Smooth muscle cell of the pulmonary artery (primary cell): ENCODE measurements around the gene B3GNT9. TPM values are rescaled to one million over a fixed set of nuclear protein-coding genes. Genes with fewer than 3 reads are reported as not detected.

ENCODE experiments used
- total RNA-seq: library from RNA; depleted of rRNA; stranded (reverse); fragments of >200 nt; gene quantifications from 2 replicates; pipeline ENCODE4 v1.2.3, GENCODE V29; 2014

Gene B3GNT9
- total RNA-seq = 47.2 and 55.1 TPM in 2 replicates

GRCh38 chr16:67150833-67151396 lies at the start of gene B3GNT9:
Gene B3GNT9 (minus strand): TSS chr16:67150998. CDS start chr16:67150485, 513 bp downstream.

GRCh38 chr16:67199011-67199807 lies 48.4 kb upstream of the B3GNT9 start, which contains the start of gene ELMO3:
Gene ELMO3 (plus strand): TSS chr16:67199131. CDS start chr16:67199327, 196 bp downstream.

GRCh38 chr16:67191995-67192681 lies 41.3 kb upstream of the B3GNT9 start, which contains the start of gene E2F4:
Gene E2F4 (plus strand): TSS chr16:67192155. CDS start chr16:67192228, 73 bp downstream.

GRCh38 chr16:67190041-67190440 lies 39.2 kb upstream of the B3GNT9 start, which contains the start of gene EXOC3L1:
Gene EXOC3L1 (minus strand): TSS chr16:67190136. CDS start chr16:67189676, 460 bp downstream.

GRCh38 chr16:67183627-67184452 lies 33.0 kb upstream of the B3GNT9 start, which contains the start of gene MATCAP1:
Gene MATCAP1 (minus strand): TSS chr16:67183963. CDS start chr16:67180610, 3,353 bp downstream.

GRCh38 chr16:67170168-67170948 lies 19.6 kb upstream of the B3GNT9 start, which contains the start of gene NOL3:
Gene NOL3 (plus strand): TSS chr16:67170538.

GRCh38 chr16:67164599-67165061 lies 13.8 kb upstream of the B3GNT9 start, which contains the start of gene HSF4:
Gene HSF4 (plus strand): TSS chr16:67164745. CDS start chr16:67164812, 67 bp downstream.

GRCh38 chr16:67109407-67110135 lies 41.2 kb downstream of the B3GNT9 start, which contains the start of gene PHAF1:
Gene PHAF1 (plus strand): TSS chr16:67109941. CDS start chr16:67110176, 235 bp downstream.

Other genes starting within 250 kb of the B3GNT9 start
- not detected in 2 replicates for gene CDH16, start 232.1 kb downstream of the B3GNT9 start, total RNA-seq
- gene RRAD, start 225.5 kb downstream of the B3GNT9 start, total RNA-seq = 14.9 and 36.8 TPM in 2 replicates
- gene CIAO2B, start 216.6 kb downstream of the B3GNT9 start, total RNA-seq = 125 and 137 TPM in 2 replicates
- 31.9 and 35.9 TPM in 2 replicates for gene CES2, start 215.5 kb downstream of the B3GNT9 start, total RNA-seq
- gene CES3, start 189.7 kb downstream of the B3GNT9 start, total RNA-seq = 0.39 and 1.2 TPM in 2 replicates
- 0.99 and 1.8 TPM in 2 replicates for gene CES4A, start 162.4 kb downstream of the B3GNT9 start, total RNA-seq
- 57.0 and 57.7 TPM in 2 replicates for gene CBFB, start 121.8 kb downstream of the B3GNT9 start, total RNA-seq
- 20.0 and 22.0 TPM in 2 replicates for gene PHAF1, start 41.1 kb downstream of the B3GNT9 start, total RNA-seq
- 18.2 and 18.9 TPM in 2 replicates for gene TRADD, start 8.9 kb upstream of the B3GNT9 start, total RNA-seq
- gene FBXL8, start 9.0 kb upstream of the B3GNT9 start, total RNA-seq = 11.9 and 12.8 TPM in 2 replicates
- gene HSF4, start 13.7 kb upstream of the B3GNT9 start, total RNA-seq = 12.1 and 23.0 TPM in 2 replicates
- 42.4 and 43.0 TPM in 2 replicates for gene NOL3, start 19.5 kb upstream of the B3GNT9 start, total RNA-seq
- 16.9 and 20.5 TPM in 2 replicates for gene MATCAP1, start 33.0 kb upstream of the B3GNT9 start, total RNA-seq
- 0.13 TPM in 1 of 2 replicates, not detected in the other for gene EXOC3L1, start 39.1 kb upstream of the B3GNT9 start, total RNA-seq
- gene E2F4, start 41.2 kb upstream of the B3GNT9 start, total RNA-seq = 44.6 and 64.7 TPM in 2 replicates
- gene ELMO3, start 48.1 kb upstream of the B3GNT9 start, total RNA-seq = 0.26 and 0.76 TPM in 2 replicates
- 25.4 and 28.7 TPM in 2 replicates for gene TMEM208, start 76.1 kb upstream of the B3GNT9 start, total RNA-seq
- 20.7 and 36.2 TPM in 2 replicates for gene FHOD1, start 96.5 kb upstream of the B3GNT9 start, total RNA-seq
- 3.4 and 4.2 TPM in 2 replicates for gene SLC9A5, start 98.0 kb upstream of the B3GNT9 start, total RNA-seq
- 34.1 and 51.4 TPM in 2 replicates for gene PLEKHG4, start 128.5 kb upstream of the B3GNT9 start, total RNA-seq
- under 0.01 and 0.03 TPM in 2 replicates for gene KCTD19, start 175.7 kb upstream of the B3GNT9 start, total RNA-seq
- gene LRRC36, start 175.8 kb upstream of the B3GNT9 start, total RNA-seq = 0.17 TPM in 1 of 2 replicates, not detected in the other
- gene TPPP3, start 242.5 kb upstream of the B3GNT9 start, total RNA-seq = 1.2 and 1.6 TPM in 2 replicates